Tibial artery (tissue), 4 donors: ENCODE results near the gene GPHB5.

Experiments used
- DNase-seq, 2 donors: peaks; one replicate each; pipeline ENCODE4 v3.0.0-alpha.2; 2019
- H3K27ac ChIP-seq, 2 donors: fragments of 200-600 bp; sonication (generic) in 1 of 2; 1 replicate in 1 of 2; 2 replicates in 1 of 2; pipeline ENCODE4 v1.5.1; 2018 to 2019; ENCODE audit warnings: mild to moderate bottlenecking in 1 of 2
- H3K27me3 ChIP-seq, 2 donors: fragments of 200-600 bp; sonication (generic) in 1 of 2; one replicate each; pipeline versions ENCODE4 v1.5.1 to v1.6.0; 2016 to 2019
- H3K36me3 ChIP-seq, 3 donors: fragments of 200-600 bp; sonication (generic) in 2 of 3; one replicate each; pipeline ENCODE4 v1.5.1; 2016 to 2019; ENCODE audit warnings: mild to moderate bottlenecking in 2 of 3
- H3K4me1 ChIP-seq, 4 donors: fragments of 200-600 bp; sonication (generic) in 2 of 4; 1 replicate in 3 of 4; 2 replicates in 1 of 4; pipeline ENCODE4 v1.5.1; 2016 to 2019
- H3K4me3 ChIP-seq, 2 donors: fragments of 200-600 bp; sonication (generic) in 1 of 2; 1 replicate in 1 of 2; 2 replicates in 1 of 2; pipeline ENCODE4 v1.5.1; 2018 to 2019; ENCODE audit warnings: mild to moderate bottlenecking in 2 of 2
- H3K9me3 ChIP-seq, 3 donors: fragments of 200-600 bp; sonication (generic) in 1 of 3; one replicate each; pipeline ENCODE4 v1.5.1; 2016 to 2019
- intact Hi-C: fragments of 100-400 bp; cut with DNase I; formaldehyde crosslinking; loops from one replicate; pipeline ENCODE4 v1.15.0; 2023; ENCODE audit warnings: low total_unique reads
- TF ChIP-seq, protein P1 (sequence below), 2 experiments: fragments of 200-600 bp in 1 of 2; fragments of 450-650 bp in 1 of 2; IDR thresholded peaks; one replicate each; pipeline ENCODE4 v1.5.1; 2017 to 2019; ENCODE audit warnings: antibody characterized with exemption in 2 of 2, mild to moderate bottlenecking in 1 of 2, moderate library complexity in 1 of 2

GPHB5 gene

DNA sequence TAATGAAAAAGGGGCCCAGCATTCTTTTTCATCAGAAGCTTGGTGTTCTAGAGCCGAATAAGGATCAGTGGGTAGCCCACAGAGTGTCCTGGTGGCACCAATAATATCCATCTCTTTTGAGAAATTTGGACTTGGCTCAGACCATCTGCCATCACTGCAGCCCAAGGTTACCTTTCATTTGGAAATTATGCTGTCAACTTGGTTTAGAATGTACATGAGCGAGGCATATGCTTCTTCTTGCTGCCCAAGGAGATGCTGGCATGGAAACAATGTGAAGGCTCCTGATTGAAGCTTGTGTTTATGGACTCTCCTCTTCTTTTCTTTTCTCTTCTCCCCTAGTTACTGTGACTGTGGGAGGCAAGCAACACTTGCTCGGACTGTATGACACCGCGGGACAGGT lies 50.0 kb downstream of the GPHB5 start:
- Histone ChIP-seq H3K4me3 (no peak overlapping the region), H3K27ac (no peak overlapping the region), H3K4me1 (peaks cover 0 to 9% (median 0%) of the 10 kb centered on the region in 4 donors), H3K27me3 (no peaks in the 10 kb centered on the region), H3K9me3 (no peaks in the 10 kb centered on the region), H3K36me3 (no peaks in the 10 kb centered on the region)
- TF ChIP-seq, protein P1, sequence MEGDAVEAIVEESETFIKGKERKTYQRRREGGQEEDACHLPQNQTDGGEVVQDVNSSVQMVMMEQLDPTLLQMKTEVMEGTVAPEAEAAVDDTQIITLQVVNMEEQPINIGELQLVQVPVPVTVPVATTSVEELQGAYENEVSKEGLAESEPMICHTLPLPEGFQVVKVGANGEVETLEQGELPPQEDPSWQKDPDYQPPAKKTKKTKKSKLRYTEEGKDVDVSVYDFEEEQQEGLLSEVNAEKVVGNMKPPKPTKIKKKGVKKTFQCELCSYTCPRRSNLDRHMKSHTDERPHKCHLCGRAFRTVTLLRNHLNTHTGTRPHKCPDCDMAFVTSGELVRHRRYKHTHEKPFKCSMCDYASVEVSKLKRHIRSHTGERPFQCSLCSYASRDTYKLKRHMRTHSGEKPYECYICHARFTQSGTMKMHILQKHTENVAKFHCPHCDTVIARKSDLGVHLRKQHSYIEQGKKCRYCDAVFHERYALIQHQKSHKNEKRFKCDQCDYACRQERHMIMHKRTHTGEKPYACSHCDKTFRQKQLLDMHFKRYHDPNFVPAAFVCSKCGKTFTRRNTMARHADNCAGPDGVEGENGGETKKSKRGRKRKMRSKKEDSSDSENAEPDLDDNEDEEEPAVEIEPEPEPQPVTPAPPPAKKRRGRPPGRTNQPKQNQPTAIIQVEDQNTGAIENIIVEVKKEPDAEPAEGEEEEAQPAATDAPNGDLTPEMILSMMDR (IDR thresholded peaks at IDR 0.05), result no peak
- intact Hi-C loops, result no loop called here
- no peak for DNase-seq

DNA sequence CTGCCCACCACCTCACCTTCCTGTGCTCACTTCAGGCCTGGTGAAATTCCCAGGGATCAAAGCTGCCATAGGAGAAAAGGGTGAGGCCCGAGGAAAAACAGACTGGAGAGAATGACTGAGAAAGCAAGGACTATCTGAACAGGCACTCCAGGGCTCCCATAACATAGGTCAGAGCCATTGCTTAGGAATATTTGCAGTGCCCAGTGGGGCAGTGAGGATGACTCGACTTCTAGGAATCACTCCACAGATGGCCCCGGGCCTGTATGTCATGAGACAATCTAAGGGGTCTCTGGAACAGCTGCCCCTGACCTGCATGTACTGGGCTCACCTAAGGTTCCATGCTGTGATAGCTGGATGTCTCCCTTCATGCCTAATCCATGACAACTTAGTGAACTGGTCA lies 51.6 kb downstream of the GPHB5 start:
- Histone ChIP-seq H3K27me3 (no peaks in the 10 kb centered on the region), H3K4me1 (no peaks in the 10 kb centered on the region), H3K27ac (no peak overlapping the region), H3K36me3 (no peaks in the 10 kb centered on the region), H3K4me3 (no peak overlapping the region), H3K9me3 (no peaks in the 10 kb centered on the region)
- TF ChIP-seq, protein P1 (IDR thresholded peaks at IDR 0.05), result no peak
- no peak for DNase-seq
- intact Hi-C loops, result no loop called here

DNA sequence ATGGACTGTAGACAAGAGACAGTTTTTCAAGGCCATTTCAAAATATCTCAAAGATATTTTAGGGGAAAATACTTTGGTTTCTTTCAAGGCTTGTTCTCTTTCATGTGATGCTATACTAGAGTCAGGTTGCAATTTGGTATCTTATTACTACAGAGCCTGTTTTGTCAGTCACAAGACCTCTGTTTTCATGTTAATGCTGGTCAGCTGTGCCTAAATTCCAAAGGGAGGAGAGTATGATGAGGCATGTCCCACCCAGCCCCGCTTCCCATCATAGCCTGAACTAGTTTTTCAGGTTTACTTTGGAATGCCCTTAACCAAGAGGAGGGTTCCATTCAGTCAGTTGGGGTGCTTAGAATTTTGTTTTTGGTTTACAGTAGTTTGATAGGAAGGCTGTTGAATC lies 52.6 kb downstream of the GPHB5 start:
- DNase-seq, result no peak
- no peaks in the 10 kb centered on the region for H3K36me3 ChIP-seq
- H3K27me3 ChIP-seq, result no peaks in the 10 kb centered on the region
- H3K27ac ChIP-seq, result no peak overlapping the region
- H3K4me1 ChIP-seq, result no peaks in the 10 kb centered on the region
- no peak overlapping the region for H3K4me3 ChIP-seq
- intact Hi-C loops, result no loop called here
- no peaks in the 10 kb centered on the region for H3K9me3 ChIP-seq
- TF ChIP-seq, protein P1 (IDR thresholded peaks at IDR 0.05), result no peak
